HG03342 (cell line): ENCODE measurements around the gene INO80C.

Source experiments
- ATAC-seq: cut with Tn5 transposase; IDR thresholded peaks from one replicate; pipeline ENCODE4 v1.9.1; 2021; ENCODE audit warnings: mild to moderate bottlenecking, moderate library complexity; ENCODE audit not compliant: unreplicated experiment

Gene INO80C

DNA sequence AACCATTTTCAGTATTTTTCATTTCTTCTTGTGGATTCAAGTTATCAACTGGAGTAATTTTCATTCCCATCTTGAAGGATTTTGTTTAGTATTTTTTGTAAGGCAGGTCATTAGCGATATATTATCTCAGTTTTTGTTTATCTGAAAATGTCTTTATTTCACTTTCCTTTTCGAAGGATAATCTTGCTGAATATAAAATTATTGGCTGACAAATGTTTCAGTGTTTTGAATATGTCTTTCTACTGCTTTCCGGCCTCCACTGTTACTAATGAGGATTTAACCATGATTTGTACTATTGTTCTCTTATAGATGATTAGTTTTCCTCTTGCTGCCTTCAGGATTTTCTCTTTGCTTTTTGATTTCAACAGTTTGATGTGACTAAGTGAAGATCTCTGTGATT lies 62.4 kb downstream of the INO80C start:
- ATAC-seq: no peak

DNA sequence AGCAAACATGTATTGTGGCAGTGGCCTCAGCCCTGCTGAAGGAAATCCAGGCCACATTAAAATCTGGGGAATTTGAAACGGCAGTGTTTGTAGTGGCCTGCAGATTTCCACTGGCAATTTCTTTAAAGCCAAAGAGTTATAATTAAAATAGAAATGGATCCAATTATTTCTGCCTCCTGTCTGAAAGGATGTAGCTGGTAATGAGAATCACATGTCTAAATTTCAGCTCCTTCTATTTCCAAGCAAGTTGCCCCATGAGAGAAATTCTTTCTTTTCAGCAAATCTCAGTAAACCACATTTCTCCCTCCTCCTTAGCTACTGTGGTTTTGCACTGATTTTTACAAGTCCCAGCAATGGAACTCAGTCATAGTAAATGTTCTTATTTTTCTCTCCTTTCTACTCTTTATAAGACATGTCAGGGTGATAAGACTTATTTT lies 65.2 kb downstream of the INO80C start:
- no peak for ATAC-seq

GRCh38 chr18:35431374-35431741 lies 66.4 kb downstream of the INO80C start:
- ATAC-seq: no peak

GRCh38 chr18:35430721-35431373 lies 66.9 kb downstream of the INO80C start:
- no peak for ATAC-seq

DNA sequence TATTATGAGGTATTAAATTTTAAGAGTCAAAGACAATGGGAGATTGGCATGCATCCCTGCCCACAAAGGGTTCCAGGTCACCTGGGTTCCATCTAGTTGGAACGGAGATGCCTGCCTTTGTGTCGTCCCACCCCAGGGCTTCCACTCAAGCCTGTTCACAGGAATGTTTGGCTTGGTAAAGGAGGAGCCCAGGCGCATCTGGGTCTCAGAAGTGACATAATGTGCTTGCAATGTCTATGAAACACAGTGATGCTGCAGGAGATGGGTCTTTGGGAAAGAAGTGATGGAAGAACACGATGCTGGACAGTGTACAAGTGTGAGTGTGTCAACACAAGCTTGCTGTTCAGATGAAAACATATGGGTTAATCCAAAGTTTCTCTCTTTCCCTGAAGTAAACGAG lies 71.0 kb downstream of the INO80C start:
- no peak for ATAC-seq

DNA sequence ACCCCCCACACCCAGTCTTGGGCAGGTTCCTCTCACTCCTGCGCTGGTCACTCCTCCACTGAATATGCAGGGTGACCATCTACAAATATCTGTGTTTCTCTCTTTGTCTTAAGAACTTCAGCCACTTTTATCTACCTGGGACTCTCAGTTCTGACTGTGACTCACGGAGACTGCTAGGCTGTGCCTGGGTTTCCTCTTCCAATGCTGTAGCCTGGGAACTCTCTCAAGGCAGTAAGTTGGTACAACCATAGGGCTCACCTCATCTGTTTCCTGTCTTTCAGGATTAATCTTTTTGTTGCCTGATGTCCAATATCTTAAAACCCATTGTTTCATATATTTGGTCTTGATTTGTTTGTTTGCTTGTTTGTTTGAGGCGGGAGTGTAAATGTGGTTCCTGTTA lies 73.4 kb downstream of the INO80C start:
- no peak for ATAC-seq

DNA sequence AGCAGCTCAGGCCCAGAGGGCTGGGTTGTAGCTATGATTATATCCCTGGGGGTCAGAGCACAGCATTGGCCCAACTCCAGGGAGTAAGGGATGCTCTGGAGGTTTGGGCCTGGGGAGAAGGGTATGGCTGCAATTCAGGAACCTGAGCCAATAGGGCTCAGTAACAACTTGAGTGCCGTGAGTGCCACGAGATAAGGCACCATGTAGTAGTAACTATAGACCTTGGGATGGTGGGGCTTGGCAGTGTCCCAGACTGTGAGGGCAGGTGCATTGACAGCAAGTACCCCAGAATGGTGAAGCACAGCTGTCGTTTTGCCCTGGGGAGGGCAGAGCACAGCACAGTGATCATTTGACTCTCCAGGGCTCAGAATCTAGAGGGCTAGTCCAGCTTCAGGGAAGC lies 75.5 kb downstream of the INO80C start:
- ATAC-seq: no peak

GRCh38 chr18:35418610-35419009 lies 79.2 kb downstream of the INO80C start:
- no peak for ATAC-seq
